Osteocyte (in vitro differentiated cells): Measurements from ENCODE around the gene SNAP23. TPM values are rescaled to one million over a fixed set of nuclear protein-coding genes. Genes with fewer than 3 reads are reported as not detected.

ENCODE experiments used
- DNase-seq: peaks from one replicate; pipeline ENCODE4 v3.0.0; 2021; ENCODE audit warnings: mixed read lengths; ENCODE audit not compliant: unreplicated experiment; ENCODE audit errors: extremely low spot score
- H3K27ac Mint-ChIP-seq: one replicate; pipeline ENCODE4 v1.8.0; 2021; ENCODE audit warnings: mild to moderate bottlenecking, mixed read lengths; ENCODE audit not compliant: unreplicated experiment
- H3K27me3 Mint-ChIP-seq: one replicate; pipeline ENCODE4 v1.8.0; 2021; ENCODE audit warnings: mixed read lengths; ENCODE audit not compliant: unreplicated experiment
- H3K36me3 Mint-ChIP-seq: one replicate; pipeline ENCODE4 v1.8.0; 2021; ENCODE audit warnings: mixed read lengths; ENCODE audit not compliant: unreplicated experiment
- H3K4me1 Mint-ChIP-seq: one replicate; pipeline ENCODE4 v1.8.0; 2021; ENCODE audit warnings: mixed read lengths; ENCODE audit not compliant: unreplicated experiment
- H3K4me3 Mint-ChIP-seq: one replicate; pipeline ENCODE4 v1.8.0; 2021; ENCODE audit warnings: mild to moderate bottlenecking, moderate library complexity, mixed read lengths; ENCODE audit not compliant: unreplicated experiment
- H3K9me3 Mint-ChIP-seq: one replicate; pipeline ENCODE4 v1.8.0; 2021; ENCODE audit warnings: mixed read lengths; ENCODE audit not compliant: unreplicated experiment
- CTCF ChIP-seq: fragments of 200-600 bp; sonication (generic); IDR thresholded peaks from 2 replicates; pipeline ENCODE4 v1.5.0; 2021; ENCODE audit warnings: antibody characterized with exemption, mild to moderate bottlenecking, moderate library complexity
- total RNA-seq: library from RNA; stranded (reverse); gene quantifications from 2 replicates; pipeline ENCODE4 v1.2.1, GENCODE V29; 2021

Gene SNAP23
- total RNA-seq, 1 donor from 2014 or later, result 72.7 TPM

DNA sequence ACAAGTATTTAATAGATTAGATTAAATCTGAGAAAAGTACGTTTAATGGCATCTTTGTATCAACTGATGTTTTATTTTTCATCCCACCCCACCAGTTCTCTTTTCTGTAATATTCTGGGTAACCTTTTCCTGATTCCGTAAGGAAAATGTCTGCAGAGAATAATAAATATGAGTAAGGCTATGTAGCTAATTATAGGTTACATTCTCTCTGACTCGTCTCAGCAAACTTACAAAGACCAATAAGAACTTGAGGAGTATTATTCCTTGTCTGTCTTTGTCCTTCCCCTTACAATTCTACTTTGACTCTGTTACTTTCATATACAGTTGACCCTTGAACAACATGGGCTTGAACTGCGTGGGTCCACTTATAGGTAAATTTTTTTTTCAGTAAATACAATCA is 12.1 kb downstream of the SNAP23 start:
- H3K4me3 Mint-ChIP-seq, result no peak overlapping the region
- H3K27ac Mint-ChIP-seq, result no peak overlapping the region
- no peaks in the 10 kb centered on the region for H3K27me3 Mint-ChIP-seq
- no peaks in the 10 kb centered on the region for H3K9me3 Mint-ChIP-seq
- H3K36me3 Mint-ChIP-seq, result peaks cover 2% of the 10 kb centered on the region
- TF ChIP-seq CTCF, result no peak
- no peak for DNase-seq
- H3K4me1 Mint-ChIP-seq, result peaks cover 16% of the 10 kb centered on the region

DNA sequence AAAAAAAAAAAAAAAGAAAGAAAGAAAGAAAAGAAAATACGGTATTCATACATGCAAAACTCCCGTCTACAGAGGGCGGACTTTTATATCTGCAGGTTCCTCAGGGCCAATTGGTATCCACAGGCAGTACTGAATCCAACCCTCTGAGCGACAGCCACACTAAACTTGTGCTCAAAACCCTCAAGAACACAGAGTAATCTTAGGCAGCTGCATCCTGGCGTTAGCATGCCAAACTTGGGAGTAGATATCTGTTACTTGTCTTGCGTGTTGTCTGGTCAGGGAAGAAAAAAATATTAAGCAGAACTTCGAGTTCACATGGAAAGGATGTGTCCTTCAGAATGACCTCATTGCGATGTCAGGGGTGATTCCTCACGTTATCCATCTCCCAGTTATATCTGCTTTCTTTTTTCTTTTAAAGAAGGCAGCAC is 12.8 kb downstream of the SNAP23 start:
- DNase-seq, result no peak
- Mint-ChIP-seq H3K4me3 (no peak overlapping the region), H3K27me3 (no peaks in the 10 kb centered on the region), H3K9me3 (no peaks in the 10 kb centered on the region), H3K4me1 (peaks cover 16% of the 10 kb centered on the region), H3K36me3 (peaks cover 8% of the 10 kb centered on the region), H3K27ac (no peak overlapping the region)
- no peak for TF ChIP-seq CTCF

- Mint-ChIP-seq H3K36me3 (peaks cover 18% of the 10 kb centered on the region), H3K4me3 (no peak overlapping the region), H3K9me3 (no peaks in the 10 kb centered on the region), H3K27ac (no peak overlapping the region), H3K4me1 (peaks cover 5% of the 10 kb centered on the region), H3K27me3 (no peaks in the 10 kb centered on the region)
- no peak for DNase-seq
- TF ChIP-seq CTCF, result no peak
Measured at GRCh38 chr15:42510258-42511006, 15.0 kb downstream of the SNAP23 start.

- no peak for DNase-seq
- no peak for TF ChIP-seq CTCF
- no peak overlapping the region for H3K27ac Mint-ChIP-seq
Measured at GRCh38 chr15:42511007-42511391, 15.6 kb downstream of the SNAP23 start.

GRCh38 chr15:42523331-42523730 is 27.9 kb downstream of the SNAP23 start:
- Mint-ChIP-seq H3K27ac (no peak overlapping the region), H3K9me3 (no peaks in the 10 kb centered on the region), H3K27me3 (no peaks in the 10 kb centered on the region), H3K36me3 (peaks cover 22% of the 10 kb centered on the region), H3K4me3 (no peak overlapping the region), H3K4me1 (no peaks in the 10 kb centered on the region)
- DNase-seq, result no peak
- TF ChIP-seq CTCF, result no peak

More at GRCh38 chr15:42511007-42511391, 15.6 kb downstream of the SNAP23 start:
- Mint-ChIP-seq H3K9me3 (no peaks in the 10 kb centered on the region), H3K36me3 (peaks cover 23% of the 10 kb centered on the region), H3K4me3 (no peak overlapping the region), H3K4me1 (peaks cover 2% of the 10 kb centered on the region), H3K27me3 (no peaks in the 10 kb centered on the region)
